Measurements from ENCODE around the gene ECD.

The ECD gene

GRCh38 chr10:73119952-73120351 lies 47.9 kb downstream of the ECD start:
- Histone ChIP-seq H3K4me2 (ENCODE audit: insufficient read depth, low read length) (no peak overlapping the region), H4K20me1 (ENCODE audit: insufficient read depth, low read length) (no peaks in the 10 kb centered on the region), H3K9me3 (ENCODE audit: insufficient read depth, low read length, severe bottlenecking) (no peaks in the 10 kb centered on the region), H3K27ac (ENCODE audit: low read length) (no peak overlapping the region), H3K4me3 (ENCODE audit: low read depth in 1 of 2, low read length in 2 of 2) (no peak overlapping the region), H3K27me3 (ENCODE audit: insufficient read depth, low read length, poor library complexity) (no peaks in the 10 kb centered on the region), H2AFZ (ENCODE audit: low read depth, low read length) (no peak overlapping the region), H3K9ac (ENCODE audit: low read depth, low read length) (no peak overlapping the region), H3K36me3 (ENCODE audit: insufficient read depth, low read length) (peaks cover 17% of the 10 kb centered on the region), H3K4me1 (ENCODE audit: insufficient read depth, low read length) (no peaks in the 10 kb centered on the region), H3K79me2 (ENCODE audit: insufficient read depth, low read length) (no peaks in the 10 kb centered on the region)
- TF ChIP-seq EZH2 (IDR thresholded peaks at IDR 0.05; ENCODE audit: borderline replicate concordance, low read depth, low read length, severe bottlenecking) (no peak), CTCF (IDR thresholded peaks at IDR 0.05; ENCODE audit: borderline replicate concordance, extremely low read depth, low read length, poor library complexity, severe bottlenecking) (no peak)
- ATAC-seq (ENCODE audit: insufficient read depth, low read depth): no peak
- DNase-seq: no peak

- no peak for DNase-seq
- H3K4me2 ChIP-seq (ENCODE audit: insufficient read depth, low read length): no peak overlapping the region
Measured at GRCh38 chr10:73119457-73119856, 48.4 kb downstream of the ECD start.

GRCh38 chr10:73117976-73118743 lies 49.6 kb downstream of the ECD start:
- Histone ChIP-seq H3K9me3 (ENCODE audit: insufficient read depth, low read length, severe bottlenecking) (no peaks in the 10 kb centered on the region), H2AFZ (ENCODE audit: low read depth, low read length) (no peak overlapping the region), H3K4me2 (ENCODE audit: insufficient read depth, low read length) (no peak overlapping the region), H3K27ac (ENCODE audit: low read length) (no peak overlapping the region), H3K27me3 (ENCODE audit: insufficient read depth, low read length, poor library complexity) (no peaks in the 10 kb centered on the region), H3K79me2 (ENCODE audit: insufficient read depth, low read length) (no peaks in the 10 kb centered on the region), H3K9ac (ENCODE audit: low read depth, low read length) (no peak overlapping the region), H3K4me1 (ENCODE audit: insufficient read depth, low read length) (no peaks in the 10 kb centered on the region), H3K4me3 (ENCODE audit: low read depth in 1 of 2, low read length in 2 of 2) (no peak overlapping the region), H4K20me1 (ENCODE audit: insufficient read depth, low read length) (no peaks in the 10 kb centered on the region), H3K36me3 (ENCODE audit: insufficient read depth, low read length) (peaks cover 10% of the 10 kb centered on the region; the same call in 1 of the 2 replicates)
- no peak for ATAC-seq (ENCODE audit: insufficient read depth, low read depth)
- TF ChIP-seq EZH2 (IDR thresholded peaks at IDR 0.05; ENCODE audit: borderline replicate concordance, low read depth, low read length, severe bottlenecking) (no peak), CTCF (IDR thresholded peaks at IDR 0.05; ENCODE audit: borderline replicate concordance, extremely low read depth, low read length, poor library complexity, severe bottlenecking) (no peak)
- DNase-seq: no peak

More at GRCh38 chr10:73119457-73119856, 48.4 kb downstream of the ECD start:
- ATAC-seq (ENCODE audit: insufficient read depth, low read depth): no peak
- Histone ChIP-seq H2AFZ (ENCODE audit: low read depth, low read length) (no peak overlapping the region), H3K4me3 (ENCODE audit: low read depth in 1 of 2, low read length in 2 of 2) (no peak overlapping the region), H3K36me3 (ENCODE audit: insufficient read depth, low read length) (peaks cover 14% of the 10 kb centered on the region; the same call in 1 of the 2 replicates), H4K20me1 (ENCODE audit: insufficient read depth, low read length) (no peaks in the 10 kb centered on the region), H3K27ac (ENCODE audit: low read length) (no peak overlapping the region), H3K79me2 (ENCODE audit: insufficient read depth, low read length) (no peaks in the 10 kb centered on the region), H3K27me3 (ENCODE audit: insufficient read depth, low read length, poor library complexity) (no peaks in the 10 kb centered on the region), H3K4me1 (ENCODE audit: insufficient read depth, low read length) (no peaks in the 10 kb centered on the region), H3K9ac (ENCODE audit: low read depth, low read length) (no peak overlapping the region), H3K9me3 (ENCODE audit: insufficient read depth, low read length, severe bottlenecking) (no peaks in the 10 kb centered on the region)
- TF ChIP-seq EZH2 (IDR thresholded peaks at IDR 0.05; ENCODE audit: borderline replicate concordance, low read depth, low read length, severe bottlenecking) (no peak), CTCF (IDR thresholded peaks at IDR 0.05; ENCODE audit: borderline replicate concordance, extremely low read depth, low read length, poor library complexity, severe bottlenecking) (no peak)
